ENCODE measurements around the gene PER2.

DNA sequence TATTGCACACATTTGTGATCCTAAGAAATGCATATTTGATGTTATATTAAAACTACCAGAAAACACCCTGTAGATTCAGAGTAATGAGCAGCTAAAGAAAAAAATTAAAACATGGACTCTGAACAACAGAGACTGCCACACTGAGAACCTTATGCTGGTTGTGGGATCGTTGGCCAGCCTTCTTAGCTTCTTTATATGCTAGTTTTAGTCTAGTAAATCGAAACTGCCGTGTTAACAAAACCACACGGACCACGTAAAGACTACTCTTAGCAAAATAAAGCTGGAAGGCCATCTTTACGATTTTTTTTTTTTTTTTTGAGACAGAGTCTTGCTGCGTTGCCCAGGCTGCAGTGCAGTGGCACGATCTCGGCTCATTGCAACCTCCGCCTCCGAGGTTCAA, 22.8 kb downstream of the PER2 start:
- TF ChIP-seq, protein P1, sequence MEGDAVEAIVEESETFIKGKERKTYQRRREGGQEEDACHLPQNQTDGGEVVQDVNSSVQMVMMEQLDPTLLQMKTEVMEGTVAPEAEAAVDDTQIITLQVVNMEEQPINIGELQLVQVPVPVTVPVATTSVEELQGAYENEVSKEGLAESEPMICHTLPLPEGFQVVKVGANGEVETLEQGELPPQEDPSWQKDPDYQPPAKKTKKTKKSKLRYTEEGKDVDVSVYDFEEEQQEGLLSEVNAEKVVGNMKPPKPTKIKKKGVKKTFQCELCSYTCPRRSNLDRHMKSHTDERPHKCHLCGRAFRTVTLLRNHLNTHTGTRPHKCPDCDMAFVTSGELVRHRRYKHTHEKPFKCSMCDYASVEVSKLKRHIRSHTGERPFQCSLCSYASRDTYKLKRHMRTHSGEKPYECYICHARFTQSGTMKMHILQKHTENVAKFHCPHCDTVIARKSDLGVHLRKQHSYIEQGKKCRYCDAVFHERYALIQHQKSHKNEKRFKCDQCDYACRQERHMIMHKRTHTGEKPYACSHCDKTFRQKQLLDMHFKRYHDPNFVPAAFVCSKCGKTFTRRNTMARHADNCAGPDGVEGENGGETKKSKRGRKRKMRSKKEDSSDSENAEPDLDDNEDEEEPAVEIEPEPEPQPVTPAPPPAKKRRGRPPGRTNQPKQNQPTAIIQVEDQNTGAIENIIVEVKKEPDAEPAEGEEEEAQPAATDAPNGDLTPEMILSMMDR (IDR thresholded peaks at IDR 0.05) = no peak
- no peak for TF ChIP-seq POLR2A (IDR thresholded peaks at IDR 0.05)
